Breast epithelium (tissue), 4 donors: ENCODE measurements around the gene RPS8. TPM values are rescaled to one million over a fixed set of nuclear protein-coding genes. Genes with fewer than 3 reads are reported as not detected.

ENCODE experiments used
- DNase-seq, 2 donors: peaks; one replicate each; pipeline ENCODE4 v3.0.0-alpha.2; 2019; ENCODE audit warnings: low spot score in 2 of 2
- H3K27ac ChIP-seq, 2 donors: fragments of 200-600 bp; sonication (generic) in 1 of 2; one replicate each; pipeline ENCODE4 v1.5.1; 2016 to 2019; ENCODE audit warnings: mild to moderate bottlenecking in 1 of 2
- H3K27me3 ChIP-seq, 2 donors: fragments of 200-600 bp; sonication (generic) in 1 of 2; one replicate each; pipeline versions ENCODE4 v1.5.1 to v1.6.0; 2017 to 2019; ENCODE audit warnings: control low read depth in 1 of 2, mild to moderate bottlenecking in 1 of 2
- H3K36me3 ChIP-seq: fragments of 200-600 bp; one replicate; pipeline ENCODE4 v1.5.1; 2019
- H3K4me1 ChIP-seq, 2 donors: fragments of 200-600 bp; sonication (generic); one replicate each; pipeline ENCODE4 v1.5.1; 2016 to 2019; ENCODE audit warnings: control low read depth in 1 of 2
- H3K4me3 ChIP-seq, 3 donors: fragments of 200-600 bp; sonication (generic); 1 replicate in 2 of 3; 2 replicates in 1 of 3; pipeline ENCODE4 v1.5.1; 2016 to 2019; ENCODE audit warnings: mild to moderate bottlenecking in 3 of 3, moderate library complexity in 2 of 3
- H3K9me3 ChIP-seq, 2 donors: fragments of 200-600 bp; sonication (generic) in 1 of 2; one replicate each; pipeline ENCODE4 v1.5.1; 2016 to 2019; ENCODE audit warnings: control low read depth in 1 of 2
- CTCF ChIP-seq, 3 donors: fragments of 450-650 bp; IDR thresholded peaks; one replicate each; pipeline ENCODE4 v1.5.1; 2016 to 2017; ENCODE audit warnings: antibody characterized with exemption in 3 of 3, mild to moderate bottlenecking in 3 of 3, moderate library complexity in 3 of 3
- POLR2A ChIP-seq: fragments of 450-650 bp; IDR thresholded peaks from one replicate; pipeline ENCODE4 v1.6.1; 2016; ENCODE audit warnings: antibody characterized with exemption, mild to moderate bottlenecking, moderate library complexity
- POLR2AphosphoS5 ChIP-seq, 3 donors: sonication (generic); formaldehyde crosslinking; IDR thresholded peaks; one replicate each; pipeline ENCODE4 v1.6.1; 2017; ENCODE audit warnings: antibody characterized with exemption in 3 of 3
- intact Hi-C: fragments of 100-400 bp; cut with DNase I; formaldehyde crosslinking; loops from one replicate; pipeline ENCODE4 v1.15.1; 2023; ENCODE audit warnings: low total_unique reads
- total RNA-seq, 3 donors: library from RNA; depleted of rRNA; stranded (reverse); fragments of >200 nt; gene quantifications; one replicate each; pipeline ENCODE4 v1.1.0, GENCODE V29; 2016

The RPS8 gene
- total RNA-seq, 3 donors from 2014 or later: 2,158 to 3,355 (median 2,591) TPM

GRCh38 chr1:44775930-44776729, 790 bp downstream of the RPS8 start:
- Histone ChIP-seq H3K36me3 (no peaks in the 10 kb centered on the region), H3K27me3 (no peaks in the 10 kb centered on the region), H3K4me1 (peaks cover 0 to 5% of the 10 kb centered on the region in 2 donors), H3K4me3 (peak overlapping the region; percentile 81 to 87 (median 85)), H3K27ac (peak overlapping the region; percentile 96 to 99), H3K9me3 (no peaks in the 10 kb centered on the region)
- TF ChIP-seq POLR2AphosphoS5 (IDR thresholded peaks at IDR 0.05) (no peak), CTCF (IDR thresholded peaks at IDR 0.05) (no peak), POLR2A (no peak)
- intact Hi-C loops: loop anchor here (2.0 kb wide), 1 partner anchor 43 kb away; no protein-coding TSS in a partner anchor
- DNase-seq: no peak

- H3K36me3 ChIP-seq: no peaks in the 10 kb centered on the region
- no peak for DNase-seq
These were observed 1.4 kb downstream of the RPS8 start for GRCh38 chr1:44776730-44777068.

GRCh38 chr1:44777547-44777946, 2.2 kb downstream of the RPS8 start:
- DNase-seq: no peak
- intact Hi-C loops: loop anchor here (2.0 kb wide), 1 partner anchor 45 kb away; no protein-coding TSS in a partner anchor
- Histone ChIP-seq H3K4me3 (peak overlapping the region in 1 of 3 donors; percentile 85), H3K36me3 (no peaks in the 10 kb centered on the region), H3K27me3 (no peaks in the 10 kb centered on the region), H3K9me3 (no peaks in the 10 kb centered on the region), H3K4me1 (peaks cover 0 to 5% of the 10 kb centered on the region in 2 donors), H3K27ac (peak overlapping the region; percentile 45 to 96)
- TF ChIP-seq POLR2AphosphoS5 (IDR thresholded peaks at IDR 0.05): no peak
- TF ChIP-seq POLR2A: no peak
- no peak for TF ChIP-seq CTCF (IDR thresholded peaks at IDR 0.05)

More at GRCh38 chr1:44776730-44777068, 1.4 kb downstream of the RPS8 start:
- Histone ChIP-seq H3K27me3 (no peaks in the 10 kb centered on the region), H3K4me1 (peaks cover 0 to 5% of the 10 kb centered on the region in 2 donors), H3K4me3 (peak overlapping the region; percentile 81 to 87 (median 85)), H3K9me3 (no peaks in the 10 kb centered on the region), H3K27ac (peak overlapping the region; percentile 96 to 99)
- intact Hi-C loops: loop anchor here (2.0 kb wide), 1 partner anchor 44 kb away; no protein-coding TSS in a partner anchor
- TF ChIP-seq CTCF (IDR thresholded peaks at IDR 0.05): no peak
- TF ChIP-seq POLR2AphosphoS5 (IDR thresholded peaks at IDR 0.05): no peak
- TF ChIP-seq POLR2A: no peak

- Histone ChIP-seq H3K27ac (peak overlapping the region; percentile 45 to 96), H3K4me1 (peaks cover 0 to 5% of the 10 kb centered on the region in 2 donors), H3K9me3 (no peaks in the 10 kb centered on the region), H3K4me3 (peak overlapping the region in 1 of 3 donors; percentile 85), H3K27me3 (no peaks in the 10 kb centered on the region), H3K36me3 (no peaks in the 10 kb centered on the region)
- no peak for TF ChIP-seq POLR2A
- intact Hi-C loops: loop anchor here (2.0 kb wide), 1 partner anchor 45 kb away; no protein-coding TSS in a partner anchor
- no peak for DNase-seq
These were observed 2.8 kb downstream of the RPS8 start for GRCh38 chr1:44777969-44778635.

GRCh38 chr1:44778705-44779576, 3.6 kb downstream of the RPS8 start:
- H3K4me1 ChIP-seq: peaks cover 0 to 9% of the 10 kb centered on the region in 2 donors
- H3K36me3 ChIP-seq: no peaks in the 10 kb centered on the region
- no peak overlapping the region for H3K4me3 ChIP-seq
- no peak for TF ChIP-seq POLR2AphosphoS5 (IDR thresholded peaks at IDR 0.05)
- no peak for TF ChIP-seq CTCF (IDR thresholded peaks at IDR 0.05)
- no peak for TF ChIP-seq POLR2A
- intact Hi-C loops: no loop called here
- no peak overlapping the region for H3K27ac ChIP-seq
- no peak for DNase-seq
- H3K9me3 ChIP-seq: no peaks in the 10 kb centered on the region
- H3K27me3 ChIP-seq: no peaks in the 10 kb centered on the region
